HG03558 (cell line): Measurements from ENCODE around the gene MANF.

Experiments
- ATAC-seq: cut with Tn5 transposase; IDR thresholded peaks from one replicate; pipeline ENCODE4 v1.9.1; 2021; ENCODE audit warnings: moderate number of reproducible peaks; ENCODE audit not compliant: unreplicated experiment; ENCODE audit errors: extremely low read depth

MANF gene

GRCh38 chr3:51422211-51422610 lies 37.1 kb downstream of the MANF start:
- ATAC-seq, result no peak

- no peak for ATAC-seq
Observed at GRCh38 chr3:51426921-51427320, 41.8 kb downstream of the MANF start.

- ATAC-seq, result no peak
Observed at GRCh38 chr3:51429138-51429537, 44.0 kb downstream of the MANF start.

- ATAC-seq, result no peak
Observed at GRCh38 chr3:51434110-51434509, 49.0 kb downstream of the MANF start.

GRCh38 chr3:51434746-51435327 lies 49.7 kb downstream of the MANF start:
- ATAC-seq, result no peak

GRCh38 chr3:51436998-51437639 lies 52.0 kb downstream of the MANF start:
- no peak for ATAC-seq
